GM21528 (cell line): ENCODE results near the gene SMIM12.

Experiments
- ATAC-seq: cut with Tn5 transposase; IDR thresholded peaks from one replicate; pipeline ENCODE4 v1.9.1; 2021; ENCODE audit warnings: mild to moderate bottlenecking, moderate library complexity; ENCODE audit not compliant: unreplicated experiment, low FRiP score

The SMIM12 gene

DNA sequence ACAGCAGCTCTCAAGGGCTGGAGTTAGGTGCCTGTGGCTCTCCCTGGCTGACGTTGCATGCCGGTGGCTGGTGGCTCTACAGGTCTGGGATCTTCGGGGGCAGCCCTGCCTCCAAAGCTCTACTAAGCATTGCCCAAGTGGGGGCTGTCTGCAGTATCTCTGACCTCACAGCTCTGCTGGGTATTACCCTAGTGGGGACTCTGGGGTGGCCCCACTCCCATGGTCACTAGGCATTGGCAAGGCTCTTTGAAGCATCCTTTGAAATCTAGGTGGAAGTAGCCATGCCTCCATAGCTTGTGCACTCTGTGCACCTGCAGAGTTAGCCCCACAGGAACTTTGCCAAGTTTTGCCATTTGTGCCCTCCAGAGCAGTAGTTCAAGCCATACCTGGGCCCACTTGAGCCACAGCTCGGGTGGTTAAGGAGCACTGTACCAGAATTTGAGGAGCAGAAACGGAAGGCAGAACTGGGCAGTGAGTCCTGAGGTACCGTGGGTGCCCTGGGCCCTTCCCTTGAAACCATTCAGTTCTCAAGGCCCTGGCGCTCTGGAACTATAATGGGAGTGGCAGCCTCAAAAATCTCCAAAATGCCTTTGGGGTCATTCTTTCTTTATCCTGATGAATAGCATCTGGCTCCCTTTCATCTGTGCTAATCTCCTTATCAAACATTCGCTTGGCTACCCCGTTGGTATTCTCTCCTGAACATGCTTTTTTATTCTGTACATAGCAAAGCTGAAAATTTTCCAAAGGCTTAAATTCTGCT lies 51.3 kb downstream of the SMIM12 start:
- ATAC-seq: no peak

DNA sequence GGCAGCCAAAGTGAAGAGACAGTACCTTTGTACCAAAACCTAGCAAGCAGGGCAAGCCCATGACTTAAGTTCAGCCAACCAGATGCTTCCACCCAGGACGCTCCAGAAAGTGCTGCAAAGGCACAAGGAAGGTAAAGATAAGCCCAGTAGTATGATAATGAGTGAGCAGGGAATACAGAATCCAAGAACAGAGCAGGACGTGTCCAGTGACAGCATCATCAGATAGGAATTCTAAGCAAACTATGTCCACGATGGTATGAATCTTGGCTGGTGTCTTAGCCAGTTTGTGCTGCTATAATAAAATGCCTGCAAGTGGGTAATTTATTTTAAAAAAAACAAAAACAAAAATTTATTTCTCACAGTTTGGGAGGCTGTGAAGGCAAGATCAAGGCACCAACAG lies 53.2 kb downstream of the SMIM12 start:
- no peak for ATAC-seq

DNA sequence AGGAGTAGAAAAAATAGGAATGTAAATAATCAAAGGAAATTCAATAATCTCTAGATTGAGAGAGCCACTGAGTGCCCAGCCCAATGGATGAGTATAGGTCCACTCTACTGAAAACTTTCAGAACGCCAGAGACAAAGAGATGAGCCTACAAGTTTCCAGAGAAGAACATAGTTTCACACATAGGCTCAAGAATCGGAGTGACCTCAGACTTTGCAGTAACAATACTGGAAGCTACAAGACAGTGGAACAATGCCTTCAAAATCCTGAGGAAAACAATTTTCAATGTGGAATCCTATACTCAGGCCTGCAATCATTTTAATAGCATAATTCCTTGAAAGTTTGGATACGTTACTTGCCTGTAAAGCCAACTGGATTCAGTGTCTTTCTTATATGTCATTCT lies 55.8 kb downstream of the SMIM12 start:
- ATAC-seq: no peak
